ENCODE results near the gene EVC. TPM values are rescaled to one million over a fixed set of nuclear protein-coding genes. Genes with fewer than 3 reads are reported as not detected.

The EVC gene
- total and polyA plus RNA-seq, 8 donors = 18.8 to 36.2 (median 31.3) TPM

DNA sequence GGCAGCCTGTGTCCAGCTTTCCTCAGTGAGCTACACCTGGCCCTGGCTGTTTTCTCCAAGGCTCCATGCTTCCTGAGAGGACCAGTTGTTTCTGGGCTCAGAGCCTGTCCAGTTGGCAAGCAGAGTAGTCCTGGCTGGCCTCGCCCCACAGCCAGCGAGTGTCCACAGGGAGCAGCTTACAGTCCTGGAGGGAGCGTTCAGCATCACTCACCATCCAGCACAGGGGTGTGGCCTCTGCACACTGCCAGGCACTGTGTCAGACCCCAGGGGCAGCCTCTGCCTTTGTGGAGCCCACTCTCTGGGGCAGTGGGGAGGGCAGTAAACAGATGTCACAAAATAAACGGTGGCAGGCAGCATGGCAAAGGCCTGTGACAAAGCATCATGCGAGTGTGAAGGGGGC lies 23.9 kb downstream of the EVC start:
- no peak for ATAC-seq

DNA sequence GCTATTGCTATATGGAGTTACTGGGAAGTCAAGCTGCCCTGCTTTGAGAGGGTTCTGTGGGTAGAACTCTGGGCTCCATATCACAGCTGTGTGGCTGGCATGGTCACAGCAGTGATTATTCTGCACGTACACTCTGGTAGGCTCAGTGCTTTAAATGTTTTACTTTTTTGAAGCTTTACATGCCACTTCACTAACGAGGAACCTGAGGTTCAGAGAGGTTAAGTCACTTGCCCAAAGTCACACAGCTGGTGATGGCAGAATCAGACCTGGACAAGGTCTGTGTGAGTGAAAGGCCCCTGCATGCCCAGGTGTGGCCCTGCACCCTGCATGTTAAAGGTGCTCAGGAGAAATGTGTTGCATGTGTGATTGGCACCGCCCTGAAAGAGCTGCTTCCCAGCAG lies 24.5 kb downstream of the EVC start:
- H3K27me3 ChIP-seq = no peaks in the 10 kb centered on the region
- H3K27ac ChIP-seq = no peak overlapping the region
- peaks cover 0 to 12% of the 10 kb centered on the region in 2 donors for H3K36me3 ChIP-seq
- H3K9me3 ChIP-seq = no peaks in the 10 kb centered on the region
- no peak overlapping the region for H3K4me3 ChIP-seq
- intact Hi-C loops (cut with DNase I) = no loop called here
- ATAC-seq (no peak), DNase-seq (no peak)
- H3K4me1 ChIP-seq = no peaks in the 10 kb centered on the region
- TF ChIP-seq, protein P1, sequence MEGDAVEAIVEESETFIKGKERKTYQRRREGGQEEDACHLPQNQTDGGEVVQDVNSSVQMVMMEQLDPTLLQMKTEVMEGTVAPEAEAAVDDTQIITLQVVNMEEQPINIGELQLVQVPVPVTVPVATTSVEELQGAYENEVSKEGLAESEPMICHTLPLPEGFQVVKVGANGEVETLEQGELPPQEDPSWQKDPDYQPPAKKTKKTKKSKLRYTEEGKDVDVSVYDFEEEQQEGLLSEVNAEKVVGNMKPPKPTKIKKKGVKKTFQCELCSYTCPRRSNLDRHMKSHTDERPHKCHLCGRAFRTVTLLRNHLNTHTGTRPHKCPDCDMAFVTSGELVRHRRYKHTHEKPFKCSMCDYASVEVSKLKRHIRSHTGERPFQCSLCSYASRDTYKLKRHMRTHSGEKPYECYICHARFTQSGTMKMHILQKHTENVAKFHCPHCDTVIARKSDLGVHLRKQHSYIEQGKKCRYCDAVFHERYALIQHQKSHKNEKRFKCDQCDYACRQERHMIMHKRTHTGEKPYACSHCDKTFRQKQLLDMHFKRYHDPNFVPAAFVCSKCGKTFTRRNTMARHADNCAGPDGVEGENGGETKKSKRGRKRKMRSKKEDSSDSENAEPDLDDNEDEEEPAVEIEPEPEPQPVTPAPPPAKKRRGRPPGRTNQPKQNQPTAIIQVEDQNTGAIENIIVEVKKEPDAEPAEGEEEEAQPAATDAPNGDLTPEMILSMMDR (IDR thresholded peaks at IDR 0.05) = no peak

More for the DNA sequence above, 23.9 kb downstream of the EVC start:
- Histone ChIP-seq H3K4me3 (no peak overlapping the region), H3K27ac (no peak overlapping the region), H3K27me3 (no peaks in the 10 kb centered on the region), H3K9me3 (no peaks in the 10 kb centered on the region), H3K4me1 (no peaks in the 10 kb centered on the region), H3K36me3 (peaks cover 0 to 12% of the 10 kb centered on the region in 2 donors)
- TF ChIP-seq, protein P1 (IDR thresholded peaks at IDR 0.05) = no peak
- intact Hi-C loops (cut with DNase I) = no loop called here
- no peak for DNase-seq

DNA sequence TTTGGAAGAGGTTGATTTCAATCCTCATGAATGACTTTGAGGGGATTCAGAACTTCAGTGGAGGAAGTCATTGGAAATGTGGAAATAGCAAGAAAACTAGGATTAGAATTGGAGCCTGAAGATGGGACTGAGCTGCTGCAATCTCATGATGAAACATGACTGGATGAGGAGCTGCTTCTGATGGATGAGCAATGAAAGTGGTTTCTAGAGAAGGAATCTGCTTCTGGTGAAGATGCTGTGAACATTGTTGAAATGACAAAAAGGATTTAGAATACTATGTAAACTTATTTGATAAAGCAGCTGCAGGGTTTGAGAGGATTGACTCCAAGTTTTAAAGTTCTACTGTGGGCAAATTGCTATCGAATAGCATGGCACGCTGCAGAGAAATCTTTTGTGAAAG lies 27.1 kb downstream of the EVC start:
- H3K36me3 ChIP-seq = peaks cover 0 to 9% of the 10 kb centered on the region in 2 donors
- no peaks in the 10 kb centered on the region for H3K27me3 ChIP-seq
- DNase-seq = no peak
- TF ChIP-seq, protein P1 (IDR thresholded peaks at IDR 0.05) = no peak
- no peak for ATAC-seq
- no peaks in the 10 kb centered on the region for H3K9me3 ChIP-seq
- no peaks in the 10 kb centered on the region for H3K4me1 ChIP-seq
- intact Hi-C loops (cut with DNase I) = no loop called here
- no peak overlapping the region for H3K4me3 ChIP-seq
- H3K27ac ChIP-seq = no peak overlapping the region

DNA sequence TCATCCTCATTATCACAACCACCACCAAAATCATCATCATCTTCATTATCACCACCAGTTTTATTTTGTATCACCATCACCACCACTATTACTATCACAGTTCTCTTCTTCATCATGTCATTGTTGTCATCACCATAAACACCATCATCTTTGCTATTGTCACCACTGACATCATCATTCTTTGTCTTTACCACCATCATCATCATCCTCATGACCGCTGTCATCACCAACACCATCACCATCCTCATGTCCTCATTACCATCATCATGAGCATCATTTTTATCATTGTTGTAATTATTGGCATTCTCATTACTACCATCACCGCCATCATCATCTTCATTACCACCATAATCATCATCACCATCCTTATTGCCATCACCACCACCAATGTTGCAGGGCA lies 31.4 kb downstream of the EVC start:
- H3K4me3 ChIP-seq = no peak overlapping the region
- DNase-seq (no peak), ATAC-seq (no peak)
- TF ChIP-seq, protein P1 (IDR thresholded peaks at IDR 0.05) = no peak
- no peaks in the 10 kb centered on the region for H3K9me3 ChIP-seq
- no peaks in the 10 kb centered on the region for H3K27me3 ChIP-seq
- H3K27ac ChIP-seq = no peak overlapping the region
- no peaks in the 10 kb centered on the region for H3K4me1 ChIP-seq
- peaks cover 0 to 9% of the 10 kb centered on the region in 2 donors for H3K36me3 ChIP-seq
- intact Hi-C loops (cut with DNase I) = no loop called here

DNA sequence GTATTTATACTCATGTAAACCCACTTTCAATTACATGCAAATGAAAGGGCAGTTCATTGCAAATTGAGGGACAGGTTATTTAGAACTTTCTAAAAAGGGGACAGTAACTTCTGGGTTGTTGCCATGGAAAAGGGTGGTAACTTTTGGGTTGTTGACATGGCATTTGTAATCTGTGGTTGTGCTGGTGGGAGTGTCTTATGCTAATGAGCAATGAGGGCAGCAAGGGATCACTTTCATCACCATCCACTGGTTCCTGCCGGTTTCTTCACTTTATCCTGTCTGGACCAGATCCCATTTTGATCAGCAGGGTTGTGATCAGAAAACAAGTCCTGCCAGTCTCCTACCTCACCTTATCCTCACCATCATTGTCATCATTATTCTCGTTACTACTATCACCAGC lies 32.0 kb downstream of the EVC start:
- H3K4me1 ChIP-seq = no peaks in the 10 kb centered on the region
- DNase-seq (no peak), ATAC-seq (no peak)
- H3K4me3 ChIP-seq = no peak overlapping the region
- TF ChIP-seq, protein P1 (IDR thresholded peaks at IDR 0.05) = no peak
- intact Hi-C loops (cut with DNase I) = no loop called here
- H3K9me3 ChIP-seq = no peaks in the 10 kb centered on the region
- H3K36me3 ChIP-seq = peaks cover 0 to 9% of the 10 kb centered on the region in 2 donors
- H3K27me3 ChIP-seq = no peaks in the 10 kb centered on the region
- no peak overlapping the region for H3K27ac ChIP-seq

Measured in left lung (tissue), 10 donors.